Measurements from ENCODE around the gene MAST4.

Gene MAST4

DNA sequence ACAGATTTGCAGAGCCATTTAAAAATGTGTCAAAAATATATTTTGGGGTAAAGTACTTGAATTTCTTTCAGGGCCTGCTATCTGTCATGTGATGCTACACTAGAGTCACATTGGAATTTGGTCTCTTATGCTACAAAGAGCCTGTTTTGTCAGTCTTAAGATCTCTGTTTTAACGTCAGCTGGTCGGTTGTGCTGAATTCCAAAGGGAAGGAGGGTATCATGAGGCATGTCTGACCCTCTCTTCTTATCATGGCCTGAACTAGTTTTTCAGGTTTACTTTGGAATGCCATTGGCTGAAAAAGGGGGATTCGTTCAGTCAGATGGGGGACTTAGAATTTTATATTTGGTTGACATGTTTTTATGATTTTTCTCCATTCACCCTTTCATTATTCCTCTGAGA is 309.8 kb downstream of the MAST4 start:
- DNase-seq (ENCODE audit: low spot score), result no peak

DNA sequence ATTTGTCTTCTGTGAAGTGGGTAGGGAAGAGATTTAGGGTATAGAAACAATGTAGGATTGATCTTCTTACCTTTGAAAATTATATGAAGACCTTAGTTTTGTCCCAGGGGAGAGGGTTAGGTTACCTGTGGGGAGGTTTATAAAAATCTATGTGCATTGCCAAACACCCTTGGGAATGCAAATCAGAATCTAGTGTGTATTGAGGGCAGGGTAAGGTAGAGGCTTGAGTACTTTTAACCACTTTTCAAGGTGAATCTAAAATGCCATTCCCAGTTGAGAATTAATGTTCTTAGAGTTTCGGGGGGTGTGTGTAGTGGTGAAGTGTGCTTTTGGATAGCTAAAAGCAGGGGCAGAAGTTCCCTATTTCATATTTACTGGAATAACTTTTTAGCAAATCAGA is 312.0 kb downstream of the MAST4 start:
- no peak for DNase-seq (ENCODE audit: low spot score)

GRCh38 chr5:66909364-66909763 is 313.2 kb downstream of the MAST4 start:
- no peak for DNase-seq (ENCODE audit: low spot score)

- no peak for DNase-seq (ENCODE audit: low spot score)
These were observed 316.6 kb downstream of the MAST4 start for GRCh38 chr5:66912787-66913186.

- DNase-seq (ENCODE audit: low spot score), result no peak
These were observed 319.3 kb downstream of the MAST4 start for GRCh38 chr5:66915531-66915930.

- no peak for DNase-seq (ENCODE audit: low spot score)
These were observed 326.7 kb downstream of the MAST4 start for GRCh38 chr5:66922881-66923280.

GRCh38 chr5:66923457-66923856 is 327.3 kb downstream of the MAST4 start:
- DNase-seq (ENCODE audit: low spot score), result no peak

GRCh38 chr5:66923922-66924321 is 327.7 kb downstream of the MAST4 start:
- DNase-seq (ENCODE audit: low spot score), result no peak

GRCh38 chr5:66927140-66927539 is 330.9 kb downstream of the MAST4 start:
- DNase-seq (ENCODE audit: low spot score), result no peak

DNA sequence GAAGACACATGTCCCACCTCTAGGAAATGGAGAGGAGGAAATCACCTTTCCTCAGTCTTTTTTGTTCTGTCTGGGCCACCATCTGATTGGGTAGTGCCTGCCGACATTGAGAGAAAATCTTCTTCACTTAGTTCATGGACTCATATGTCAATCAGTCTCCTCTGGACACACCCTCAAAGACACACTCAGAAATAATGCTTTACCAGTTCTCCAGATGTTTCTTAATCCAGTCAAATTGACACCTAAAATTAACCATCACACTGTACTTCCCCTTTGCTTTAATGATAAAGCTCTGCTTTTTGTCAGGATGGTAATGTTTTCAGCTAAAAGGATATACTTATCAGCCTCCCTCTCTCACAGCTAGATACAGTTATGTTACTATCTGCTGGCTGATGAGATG is 333.1 kb downstream of the MAST4 start:
- no peak for DNase-seq (ENCODE audit: low spot score)

GRCh38 chr5:66929995-66930394 is 333.8 kb downstream of the MAST4 start:
- no peak for DNase-seq (ENCODE audit: low spot score)

DNA sequence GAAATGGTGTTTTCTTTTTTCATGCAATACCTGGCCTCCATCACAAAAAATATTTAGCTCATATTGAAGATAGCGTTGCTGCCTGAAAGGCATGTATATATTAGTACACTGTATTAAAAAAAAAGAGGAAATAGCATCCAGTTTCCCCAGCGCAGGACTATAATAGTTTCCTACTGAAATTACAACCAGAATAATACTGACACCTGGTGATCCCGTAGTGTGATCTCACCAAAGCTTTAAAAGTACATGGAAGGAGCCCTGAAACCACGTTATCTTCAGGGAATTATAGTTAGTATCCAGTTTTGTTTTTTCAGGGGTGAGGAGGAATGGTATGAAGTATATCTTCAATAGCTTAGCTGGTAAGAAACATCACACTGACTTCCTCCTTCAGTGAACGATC is 335.5 kb downstream of the MAST4 start:
- DNase-seq (ENCODE audit: low spot score), result no peak

- DNase-seq (ENCODE audit: low spot score), result no peak
These were observed 336.3 kb downstream of the MAST4 start for GRCh38 chr5:66932457-66932856.

- DNase-seq (ENCODE audit: low spot score), result peak; percentile 12
These were observed 336.9 kb downstream of the MAST4 start for GRCh38 chr5:66933066-66933465.

DNA sequence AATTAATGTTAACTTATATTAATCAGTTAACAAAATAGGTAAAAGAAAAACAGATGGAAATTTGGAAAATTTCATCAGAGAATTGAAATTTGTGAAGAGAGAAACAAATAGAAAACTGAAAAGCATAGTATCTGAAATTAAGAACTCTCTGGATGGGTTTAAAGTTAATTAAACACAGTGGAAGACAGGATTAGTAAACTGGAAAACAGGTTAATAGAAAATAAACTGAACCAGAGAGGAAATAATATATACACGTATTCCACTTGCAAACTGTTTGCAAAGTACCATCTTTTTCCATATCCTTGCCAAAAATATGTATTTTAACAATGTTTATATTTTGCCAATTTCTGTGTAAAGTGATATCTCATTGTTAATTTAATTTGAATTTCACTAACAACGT is 342.9 kb downstream of the MAST4 start:
- no peak for DNase-seq (ENCODE audit: low spot score)

GRCh38 chr5:66945389-66946349 is 349.5 kb downstream of the MAST4 start:
- no peak for DNase-seq (ENCODE audit: low spot score)

- DNase-seq (ENCODE audit: low spot score), result no peak
These were observed 351.3 kb downstream of the MAST4 start for GRCh38 chr5:66947458-66947857.

- no peak for DNase-seq (ENCODE audit: low spot score)
These were observed 352.9 kb downstream of the MAST4 start for GRCh38 chr5:66949066-66949465.

GRCh38 chr5:66952153-66952552 is 356.0 kb downstream of the MAST4 start:
- DNase-seq (ENCODE audit: low spot score), result no peak

GRCh38 chr5:66956439-66956838 is 360.2 kb downstream of the MAST4 start:
- no peak for DNase-seq (ENCODE audit: low spot score)

DNA sequence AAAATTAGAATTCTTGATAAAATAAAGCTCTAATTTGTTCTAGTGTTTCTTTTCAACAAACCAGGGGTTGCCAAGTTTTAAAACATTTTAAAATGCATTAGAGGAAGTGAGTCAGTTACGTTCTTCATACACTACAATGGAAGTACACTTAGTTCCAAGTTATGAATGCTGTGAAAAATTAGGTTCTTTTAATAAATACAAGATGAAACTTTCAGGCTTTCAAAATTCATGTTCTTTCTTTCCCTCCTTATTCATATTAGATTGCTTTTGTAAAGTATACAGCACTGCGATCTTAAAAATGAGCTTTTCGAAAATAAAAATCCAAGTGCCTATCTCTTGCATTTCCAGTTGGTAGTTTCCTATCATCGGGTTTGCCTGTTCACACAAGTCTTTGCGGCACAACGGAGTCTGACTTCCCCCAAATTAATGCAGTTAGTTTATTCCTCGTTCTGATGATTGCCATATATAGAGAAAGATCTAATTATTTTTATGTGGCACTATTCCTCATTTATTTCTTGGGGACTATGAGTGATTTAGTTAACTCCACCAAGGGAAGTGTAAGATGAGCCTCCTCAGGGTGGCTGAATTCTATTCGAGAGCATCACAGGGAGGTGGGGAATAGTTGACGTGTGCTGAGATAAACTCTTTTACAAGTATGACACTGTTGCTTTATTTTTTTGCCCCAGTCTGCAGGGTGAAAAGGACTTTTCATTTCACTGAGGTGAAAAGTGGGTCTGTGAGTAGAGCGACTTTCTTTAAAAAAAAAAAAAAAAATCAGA is 362.2 kb downstream of the MAST4 start:
- DNase-seq (ENCODE audit: low spot score), result peak; percentile 57

- peak; percentile 53 for DNase-seq (ENCODE audit: low spot score)
These were observed 362.9 kb downstream of the MAST4 start for GRCh38 chr5:66958980-66959641.

GRCh38 chr5:66959653-66960052 is 363.5 kb downstream of the MAST4 start:
- DNase-seq (ENCODE audit: low spot score), result no peak

Measured in AG20443 (cell line).